HG03066 (cell line): ENCODE data around the gene PLXNB3.
"Not testable (repeated sequence)": the region's sequence is repeated elsewhere in the genome, so short reads cannot be mapped to it uniquely, and the experiment has no call there.

Experiments
- ATAC-seq: cut with Tn5 transposase; IDR thresholded peaks from one replicate; pipeline ENCODE4 v1.9.1; 2021; ENCODE audit warnings: low read depth; ENCODE audit not compliant: unreplicated experiment

PLXNB3 gene

GRCh38 chrX:153806999-153807575, 43.0 kb downstream of the PLXNB3 start:
- ATAC-seq, result no peak

DNA sequence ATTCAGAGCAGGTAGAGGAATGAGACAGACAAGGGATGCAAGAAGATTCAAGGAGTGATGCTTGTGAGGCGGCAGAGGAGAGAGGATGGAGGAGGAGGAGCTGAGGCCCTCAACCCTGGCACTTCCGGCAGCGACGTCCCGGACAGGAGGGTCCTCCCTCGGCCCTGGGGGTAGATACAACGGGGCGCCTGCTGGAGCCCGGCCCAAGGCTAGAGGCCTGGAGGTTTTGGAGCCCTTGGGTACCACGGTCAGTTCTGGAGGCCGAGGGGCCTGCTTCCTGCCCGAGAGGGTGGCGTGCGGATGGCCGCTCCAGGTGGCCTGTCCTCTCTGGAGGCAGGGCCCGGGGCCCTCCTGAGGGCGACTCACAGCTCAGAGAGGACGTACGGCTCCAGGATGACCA, 43.9 kb downstream of the PLXNB3 start:
- no peak for ATAC-seq

DNA sequence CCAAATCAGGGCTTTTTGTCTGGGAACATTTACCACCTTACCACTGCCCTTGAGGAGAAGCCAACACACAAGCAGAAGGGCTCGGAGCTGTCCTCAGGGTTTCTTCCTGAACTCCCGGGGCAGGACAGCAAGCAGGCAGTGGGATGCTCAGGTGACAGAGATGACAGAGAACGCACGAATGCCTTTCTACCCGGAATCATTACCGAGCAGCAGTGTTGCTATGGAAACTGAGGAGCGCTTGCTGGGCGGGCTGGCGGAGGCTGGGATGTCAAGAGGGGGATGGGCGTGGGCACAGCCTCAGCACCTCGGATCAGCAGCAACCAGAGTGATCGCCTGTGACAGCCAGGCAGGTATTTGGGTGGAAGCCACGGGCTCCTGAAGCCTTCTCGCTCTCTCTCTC, 48.2 kb downstream of the PLXNB3 start:
- ATAC-seq, result no peak

GRCh38 chrX:153813161-153813560, 49.1 kb downstream of the PLXNB3 start:
- no peak for ATAC-seq

GRCh38 chrX:153814591-153815315, 50.7 kb downstream of the PLXNB3 start:
- no peak for ATAC-seq

DNA sequence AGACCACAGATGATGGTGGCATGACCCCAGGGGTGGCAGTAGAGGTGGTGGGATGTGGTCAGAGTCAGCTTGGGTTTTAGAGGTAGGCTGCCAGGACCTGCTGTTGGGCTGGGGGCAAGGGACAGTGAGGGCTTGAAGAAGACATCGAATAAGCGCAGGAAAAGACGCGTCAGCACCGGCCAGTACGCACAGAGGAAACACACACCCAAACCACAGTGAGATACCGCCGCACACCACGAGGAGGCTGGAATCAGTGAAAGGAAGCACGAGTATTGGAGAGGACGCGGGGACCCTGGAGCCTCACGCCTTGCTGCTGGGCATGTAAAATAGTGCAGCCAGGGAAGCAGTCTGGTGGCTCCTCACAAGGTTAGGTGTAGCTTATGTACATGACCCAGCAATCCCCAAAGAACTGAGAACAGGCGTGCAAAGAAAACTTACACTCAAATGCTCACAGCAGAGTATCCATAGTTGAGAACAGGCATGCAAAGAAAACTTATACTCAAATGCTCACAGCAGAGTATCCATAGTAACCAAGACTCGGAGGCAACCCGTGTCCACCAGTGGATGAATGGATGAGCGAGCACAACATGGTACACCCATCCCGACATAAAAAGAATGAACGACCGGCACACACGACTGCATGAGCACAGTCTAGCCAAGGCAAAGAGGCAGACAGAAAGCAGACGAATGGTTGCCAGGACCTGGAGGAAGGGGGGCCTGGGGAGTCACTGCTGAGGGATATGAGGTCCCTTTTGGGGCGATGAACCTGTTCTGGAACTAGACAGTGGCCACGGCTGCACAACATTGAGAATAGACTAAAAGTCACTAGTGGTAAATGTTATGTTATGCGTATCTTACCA, 53.0 kb downstream of the PLXNB3 start:
- no peak for ATAC-seq

- not testable (repeated sequence) for ATAC-seq
These were observed 54.0 kb downstream of the PLXNB3 start for GRCh38 chrX:153818064-153818463.

DNA sequence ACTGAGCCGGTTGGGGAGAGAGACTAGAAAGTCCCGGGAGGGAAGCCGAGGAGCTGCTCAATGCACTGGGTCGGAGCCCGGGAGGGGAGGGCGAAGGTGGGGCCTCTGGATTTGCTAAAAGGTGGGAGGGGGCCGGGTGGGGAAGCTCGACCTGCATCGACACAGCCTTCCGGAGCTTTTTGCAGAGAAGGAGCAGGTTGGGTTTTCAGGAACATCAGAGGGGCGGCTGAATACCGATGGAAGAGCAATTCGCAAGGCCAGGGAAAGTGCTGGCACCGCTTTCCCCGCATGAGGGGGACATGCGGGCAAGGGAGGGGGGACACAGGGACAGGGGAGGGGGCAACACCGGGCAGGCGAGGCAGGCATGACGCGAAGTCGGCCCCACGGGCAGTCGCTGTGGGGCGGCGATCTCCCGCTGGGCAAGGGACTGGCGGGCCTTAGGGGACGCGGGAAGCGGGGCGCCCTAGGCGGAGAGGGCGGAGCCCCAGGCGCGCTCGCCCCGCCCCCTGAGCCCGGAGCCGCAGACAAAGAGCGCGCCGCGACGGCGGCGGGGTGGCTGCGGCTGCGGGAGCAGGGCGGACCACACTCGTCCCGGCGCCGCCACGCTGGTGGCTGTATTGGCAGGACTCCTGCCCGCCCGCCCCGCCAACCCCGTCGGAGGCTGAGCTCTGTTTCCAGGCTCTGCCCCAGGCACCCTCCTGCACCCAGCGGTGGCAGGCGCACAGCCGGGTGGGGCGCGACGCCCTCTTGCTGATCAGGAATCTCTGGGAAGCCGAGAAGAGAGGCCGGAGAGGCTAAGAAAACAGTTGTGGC, 54.7 kb downstream of the PLXNB3 start:
- no peak for ATAC-seq

DNA sequence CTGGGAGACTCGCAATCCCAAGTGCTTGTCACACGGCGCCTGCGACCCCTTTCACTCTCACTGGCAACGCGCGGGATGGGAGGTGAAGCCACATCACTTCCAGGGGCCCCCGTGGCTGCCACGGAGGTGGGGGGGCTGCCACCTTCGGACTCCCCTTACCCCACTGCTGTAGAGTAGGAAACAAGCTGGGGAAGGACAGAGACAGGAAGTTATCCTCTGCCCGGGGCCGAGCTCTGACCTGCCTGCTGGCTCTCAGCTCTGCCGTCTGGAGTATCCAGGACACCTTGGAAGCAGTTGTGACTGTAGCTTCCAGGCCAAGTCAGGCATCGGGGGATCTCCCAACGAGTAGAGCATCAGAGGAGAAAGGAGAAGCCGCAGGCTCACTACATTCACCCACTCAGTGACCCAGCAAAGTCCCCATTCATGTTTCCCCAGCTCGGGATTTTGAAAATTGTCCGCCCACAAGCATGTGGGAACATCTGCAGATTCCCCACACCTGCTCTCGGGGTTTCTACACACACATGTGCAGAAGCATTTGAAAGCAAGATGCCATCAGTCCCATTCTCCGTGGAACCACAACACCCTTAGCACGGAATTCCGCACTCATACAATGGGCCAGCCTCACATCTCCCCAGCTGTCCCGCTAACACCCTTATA, 55.5 kb downstream of the PLXNB3 start:
- ATAC-seq, result no peak

- ATAC-seq, result no peak
These were observed 56.6 kb downstream of the PLXNB3 start for GRCh38 chrX:153820601-153821000.

DNA sequence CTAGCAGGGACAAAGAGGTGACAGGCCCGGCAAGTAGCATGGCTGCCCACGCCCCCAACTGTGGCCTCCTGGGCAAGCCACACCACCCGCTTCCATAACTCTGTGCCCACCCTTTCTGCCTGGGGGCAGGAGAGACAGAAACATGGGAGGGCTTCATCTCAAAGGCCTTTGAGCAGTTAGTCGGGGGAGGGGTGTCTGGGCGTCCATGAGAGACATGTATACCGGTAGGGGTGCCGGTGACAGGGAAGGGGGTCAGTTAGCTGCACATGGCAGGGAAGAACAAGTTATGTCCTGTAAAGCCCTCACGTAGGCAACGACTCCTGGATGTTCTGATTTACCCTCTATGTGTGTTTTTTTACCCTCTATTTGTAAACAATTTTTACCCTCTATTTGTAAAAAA, 57.0 kb downstream of the PLXNB3 start:
- ATAC-seq, result no peak

DNA sequence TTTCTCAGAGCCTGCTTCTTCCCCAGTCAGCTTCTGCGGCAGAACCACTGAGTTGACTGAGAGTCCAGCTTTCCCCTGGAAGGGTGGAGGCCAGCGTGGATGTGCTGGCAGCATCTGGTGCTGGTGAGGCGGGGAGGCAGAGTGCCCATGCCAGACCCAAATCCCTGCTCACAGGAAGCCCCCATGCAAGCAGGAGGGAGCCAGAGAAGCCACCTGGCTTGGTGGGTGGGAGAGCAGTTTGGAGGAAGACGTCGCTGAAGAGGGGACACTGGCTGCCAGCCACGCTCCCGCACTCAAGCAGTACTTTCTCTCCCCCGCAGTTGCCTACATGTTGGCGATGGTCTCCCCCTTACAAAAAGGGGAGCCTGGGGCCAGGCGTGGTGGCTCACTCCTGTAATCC, 60.3 kb downstream of the PLXNB3 start:
- no peak for ATAC-seq

DNA sequence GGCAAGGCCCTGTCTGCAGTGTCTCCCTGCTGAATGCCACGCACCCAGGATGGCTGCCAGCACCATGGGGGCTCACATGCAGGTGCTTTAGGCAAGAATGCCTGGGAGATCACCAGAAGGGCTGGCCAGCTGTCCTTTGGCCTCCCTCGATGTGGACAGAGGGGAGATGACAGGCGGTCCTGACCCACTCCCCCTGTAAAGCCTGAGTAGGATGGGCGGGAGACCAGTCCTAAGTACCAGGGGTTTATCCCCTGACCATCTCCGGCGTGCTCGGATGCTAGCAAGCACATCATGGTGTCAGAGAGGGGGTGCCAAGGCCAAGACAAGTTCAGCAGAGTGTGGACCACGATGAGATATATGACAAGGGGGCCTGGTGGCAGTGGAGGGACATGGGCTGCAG, 61.0 kb downstream of the PLXNB3 start:
- no peak for ATAC-seq
